Smooth muscle cell (in vitro differentiated cells): ENCODE measurements around the gene PANK4. TPM values are rescaled to one million over a fixed set of nuclear protein-coding genes. Genes with fewer than 3 reads are reported as not detected.

Experiments used
- DNase-seq: peaks from one replicate; lab custom pipeline; 2025; ENCODE audit not compliant: unreplicated experiment; lab: John Stamatoyannopoulos, UW
- H2AFZ ChIP-seq: fragments of 200-600 bp; sonication (generic); 2 replicates; pipeline ENCODE4 v1.6.0; 2016; ENCODE audit warnings: antibody characterized with exemption, low read depth, mild to moderate bottlenecking
- H3F3A ChIP-seq: fragments of 200-600 bp; sonication (generic); 2 replicates; pipeline ENCODE4 v1.6.0; 2017; ENCODE audit warnings: antibody characterized with exemption, low read depth
- H3K27ac ChIP-seq: fragments of 200-600 bp; sonication (generic); 2 replicates; pipeline ENCODE4 v1.5.1; 2016; ENCODE audit warnings: low read depth, mild to moderate bottlenecking
- H3K27me3 ChIP-seq: fragments of 200-600 bp; sonication (generic); 2 replicates; pipeline ENCODE4 v1.6.1; 2016; ENCODE audit warnings: low read depth, mild to moderate bottlenecking
- H3K36me3 ChIP-seq: fragments of 200-600 bp; sonication (generic); 2 replicates; pipeline ENCODE4 v1.5.1; 2016; ENCODE audit warnings: low read depth
- H3K4me1 ChIP-seq: fragments of 200-600 bp; sonication (generic); 2 replicates; pipeline ENCODE4 v1.5.1; 2016; ENCODE audit warnings: low read depth
- H3K4me2 ChIP-seq: fragments of 200-600 bp; sonication (generic); 2 replicates; pipeline ENCODE4 v1.6.0; 2016; ENCODE audit warnings: mild to moderate bottlenecking
- H3K4me3 ChIP-seq: fragments of 200-600 bp; sonication (generic); 2 replicates; pipeline ENCODE4 v1.5.1; 2016; ENCODE audit warnings: mild to moderate bottlenecking
- H3K79me2 ChIP-seq: fragments of 200-600 bp; sonication (generic); 2 replicates; pipeline ENCODE4 v1.6.0; 2016; ENCODE audit warnings: low read depth, mild to moderate bottlenecking
- H3K9ac ChIP-seq: fragments of 200-600 bp; sonication (generic); 2 replicates; pipeline ENCODE4 v1.6.0; 2016; ENCODE audit warnings: low read depth
- H3K9me3 ChIP-seq: fragments of 200-600 bp; sonication (generic); replicated peaks from 2 replicates; pipeline ENCODE4 v1.5.1; 2016; ENCODE audit warnings: low read depth
- H4K20me1 ChIP-seq: fragments of 200-600 bp; sonication (generic); 2 replicates; pipeline ENCODE4 v1.6.0; 2016; ENCODE audit warnings: low read depth
- WGBS: methylation state at CpG from one replicate; pipeline ENCODE4 v1.1.7; 2016; ENCODE audit warnings: low lambda C conversion rate; 5-methylcytosine and 5-hydroxymethylcytosine counted together
- polyA plus RNA-seq: library from polyadenylated mRNA; unstranded; fragments of >200 nt; fragmentation: Nextera tagmentation; extraction: Ambion mirVana; gene quantifications from 2 replicates; pipeline ENCODE4 v1.2.1, GENCODE V29; 2016
- total RNA-seq: library from RNA; depleted of rRNA; stranded (reverse); fragments of >200 nt; gene quantifications from 2 replicates; pipeline ENCODE4 v1.2.3, GENCODE V29; 2014
- TF ChIP-seq, protein P1 (sequence below): fragments of 200-600 bp; sonication (generic); IDR thresholded peaks from 2 replicates; pipeline ENCODE4 v1.5.1; 2017; ENCODE audit warnings: borderline replicate concordance, mild to moderate bottlenecking, antibody characterized with exemption; ENCODE audit not compliant: insufficient read depth, poor library complexity, severe bottlenecking

Gene PANK4
- total and polyA plus RNA-seq, 2 experiments from 2014 or later = 28.4 to 28.7 TPM

- H3K27me3 ChIP-seq = no peaks in the 10 kb centered on the region
- H3K9ac ChIP-seq = no peak overlapping the region
- H4K20me1 ChIP-seq = no peaks in the 10 kb centered on the region
- H3K4me1 ChIP-seq = no peaks in the 10 kb centered on the region
- no peaks in the 10 kb centered on the region for H3F3A ChIP-seq
- TF ChIP-seq, protein P1, sequence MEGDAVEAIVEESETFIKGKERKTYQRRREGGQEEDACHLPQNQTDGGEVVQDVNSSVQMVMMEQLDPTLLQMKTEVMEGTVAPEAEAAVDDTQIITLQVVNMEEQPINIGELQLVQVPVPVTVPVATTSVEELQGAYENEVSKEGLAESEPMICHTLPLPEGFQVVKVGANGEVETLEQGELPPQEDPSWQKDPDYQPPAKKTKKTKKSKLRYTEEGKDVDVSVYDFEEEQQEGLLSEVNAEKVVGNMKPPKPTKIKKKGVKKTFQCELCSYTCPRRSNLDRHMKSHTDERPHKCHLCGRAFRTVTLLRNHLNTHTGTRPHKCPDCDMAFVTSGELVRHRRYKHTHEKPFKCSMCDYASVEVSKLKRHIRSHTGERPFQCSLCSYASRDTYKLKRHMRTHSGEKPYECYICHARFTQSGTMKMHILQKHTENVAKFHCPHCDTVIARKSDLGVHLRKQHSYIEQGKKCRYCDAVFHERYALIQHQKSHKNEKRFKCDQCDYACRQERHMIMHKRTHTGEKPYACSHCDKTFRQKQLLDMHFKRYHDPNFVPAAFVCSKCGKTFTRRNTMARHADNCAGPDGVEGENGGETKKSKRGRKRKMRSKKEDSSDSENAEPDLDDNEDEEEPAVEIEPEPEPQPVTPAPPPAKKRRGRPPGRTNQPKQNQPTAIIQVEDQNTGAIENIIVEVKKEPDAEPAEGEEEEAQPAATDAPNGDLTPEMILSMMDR = no peak
- H3K36me3 ChIP-seq = no peaks in the 10 kb centered on the region
- H3K79me2 ChIP-seq = no peaks in the 10 kb centered on the region
- no peak for DNase-seq
- H3K4me2 ChIP-seq = no peak overlapping the region
- H3K27ac ChIP-seq = no peak overlapping the region
- no peak overlapping the region for H2AFZ ChIP-seq
- no peak overlapping the region for H3K4me3 ChIP-seq
- H3K9me3 ChIP-seq = no peaks in the 10 kb centered on the region
- WGBS = 86% methylated on average over 17 of the region's 20 CpGs
Observed at GRCh38 chr1:2564006-2564814, 37.8 kb upstream of the PANK4 start.

- no peaks in the 10 kb centered on the region for H4K20me1 ChIP-seq
- H3K4me2 ChIP-seq = no peak overlapping the region
- H3K27ac ChIP-seq = no peak overlapping the region
- no peak overlapping the region for H2AFZ ChIP-seq
- H3K27me3 ChIP-seq = no peaks in the 10 kb centered on the region
- DNase-seq = no peak
- H3K79me2 ChIP-seq = no peaks in the 10 kb centered on the region
- H3F3A ChIP-seq = no peaks in the 10 kb centered on the region
- no peaks in the 10 kb centered on the region for H3K36me3 ChIP-seq
- TF ChIP-seq, protein P1 = no peak
- 91% methylated on average over 18 of the region's 18 CpGs for WGBS
- no peaks in the 10 kb centered on the region for H3K4me1 ChIP-seq
- no peak overlapping the region for H3K9ac ChIP-seq
- no peaks in the 10 kb centered on the region for H3K9me3 ChIP-seq
- H3K4me3 ChIP-seq = no peak overlapping the region
Observed at GRCh38 chr1:2563205-2563604, 36.8 kb upstream of the PANK4 start.

DNA sequence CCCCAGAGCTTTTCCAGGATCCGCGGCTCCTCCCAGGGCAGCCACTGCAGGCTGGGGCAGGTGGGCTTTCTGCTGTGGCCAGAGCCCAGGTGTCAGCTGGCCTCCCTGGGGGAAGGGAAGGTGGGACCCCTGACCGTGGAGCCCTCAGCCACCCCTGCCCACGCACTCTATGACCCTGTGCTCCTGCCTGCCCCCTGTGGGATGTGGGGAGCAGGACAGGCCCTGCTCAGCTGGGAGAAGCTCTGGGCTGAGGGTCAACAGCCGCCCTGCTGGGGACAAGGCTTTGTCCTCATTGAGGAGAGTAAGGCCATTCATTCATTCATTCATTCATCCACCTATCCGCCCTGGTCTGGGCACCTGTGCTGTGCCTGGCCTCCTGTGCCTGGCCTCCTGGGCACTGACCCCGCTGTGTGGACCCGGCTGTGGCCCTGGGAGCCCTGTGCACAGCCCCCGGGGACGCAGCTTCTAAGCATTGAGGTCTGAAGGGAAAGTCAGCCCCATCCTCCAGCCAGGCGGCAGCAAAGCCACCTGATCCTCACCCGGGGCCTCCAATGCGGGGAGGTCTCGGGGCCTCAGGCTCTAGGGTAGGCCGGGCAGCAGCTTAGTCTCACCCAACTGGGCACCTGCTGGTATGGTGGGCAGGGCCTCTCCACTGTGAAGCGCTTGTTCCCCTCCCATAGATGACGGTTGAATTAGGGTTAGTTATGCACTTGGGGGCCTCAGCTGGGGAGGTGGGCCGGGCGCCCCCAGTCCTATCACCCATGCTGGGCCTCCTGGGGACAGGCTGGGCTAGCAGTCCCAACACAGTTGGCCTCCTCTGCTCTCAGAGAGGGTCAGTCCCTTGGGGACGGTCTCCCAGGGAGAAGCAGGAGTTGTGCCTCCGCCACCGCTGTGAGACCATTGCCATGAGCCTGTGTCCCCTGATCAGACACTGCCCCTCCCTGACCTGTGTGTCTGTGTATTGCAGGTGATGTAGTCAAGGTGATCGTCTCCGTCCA lies 35.8 kb upstream of the PANK4 start:
- Histone ChIP-seq H3K4me2 (no peak overlapping the region), H4K20me1 (no peaks in the 10 kb centered on the region), H3K9ac (no peak overlapping the region), H3K79me2 (no peaks in the 10 kb centered on the region), H3K27me3 (no peaks in the 10 kb centered on the region), H3K4me1 (no peaks in the 10 kb centered on the region), H2AFZ (no peak overlapping the region), H3K9me3 (no peaks in the 10 kb centered on the region), H3K36me3 (no peaks in the 10 kb centered on the region), H3K4me3 (no peak overlapping the region), H3F3A (no peaks in the 10 kb centered on the region), H3K27ac (no peak overlapping the region)
- TF ChIP-seq, protein P1 = peak; percentile 11
- WGBS = 91% methylated on average over 23 of the region's 24 CpGs
- no peak for DNase-seq
